Activated T-cell treated with anti-CD3 and anti-CD28 coated beads for 24 hours (primary cell): ENCODE measurements around the gene GRM4.

Source experiments
- DNase-seq: peaks from one replicate; pipeline ENCODE4 v3.0.0-alpha.2; 2020; ENCODE audit warnings: low read depth

GRM4 gene

GRCh38 chr6:34082864-34083626, 62.8 kb downstream of the GRM4 start:
- no peak for DNase-seq

- DNase-seq, result no peak
Measured at GRCh38 chr6:34082348-34082747, 63.5 kb downstream of the GRM4 start.

- DNase-seq, result no peak
Measured at GRCh38 chr6:34080357-34080756, 65.5 kb downstream of the GRM4 start.

- no peak for DNase-seq
Measured at GRCh38 chr6:34079899-34080298, 66.0 kb downstream of the GRM4 start.

- DNase-seq, result no peak
Measured at GRCh38 chr6:34075906-34076305, 70.0 kb downstream of the GRM4 start.

- DNase-seq, result no peak
Measured at GRCh38 chr6:34074064-34074742, 71.7 kb downstream of the GRM4 start.

GRCh38 chr6:34073540-34073939, 72.3 kb downstream of the GRM4 start:
- no peak for DNase-seq

GRCh38 chr6:34072727-34073126, 73.2 kb downstream of the GRM4 start:
- no peak for DNase-seq

- DNase-seq, result no peak
Measured at GRCh38 chr6:34071884-34072379, 74.0 kb downstream of the GRM4 start.

- no peak for DNase-seq
Measured at GRCh38 chr6:34071136-34071883, 74.6 kb downstream of the GRM4 start.

- DNase-seq, result no peak
Measured at GRCh38 chr6:34070315-34071135, 75.4 kb downstream of the GRM4 start.

- no peak for DNase-seq
Measured at GRCh38 chr6:34068462-34069044, 77.3 kb downstream of the GRM4 start.

GRCh38 chr6:34067814-34068213, 78.1 kb downstream of the GRM4 start:
- no peak for DNase-seq

GRCh38 chr6:34066772-34067770, 78.8 kb downstream of the GRM4 start:
- no peak for DNase-seq

- no peak for DNase-seq
Measured at GRCh38 chr6:34066218-34066571, 79.7 kb downstream of the GRM4 start.

GRCh38 chr6:34065466-34066217, 80.2 kb downstream of the GRM4 start:
- no peak for DNase-seq

GRCh38 chr6:34064675-34065074, 81.2 kb downstream of the GRM4 start:
- no peak for DNase-seq

GRCh38 chr6:34063651-34064050, 82.2 kb downstream of the GRM4 start:
- no peak for DNase-seq

- no peak for DNase-seq
Measured at GRCh38 chr6:34062815-34063214, 83.1 kb downstream of the GRM4 start.

GRCh38 chr6:34062156-34062555, 83.7 kb downstream of the GRM4 start:
- DNase-seq, result no peak
